GM23338 (cell line): Measurements from ENCODE around the gene ATR. TPM values are rescaled to one million over a fixed set of nuclear protein-coding genes. Genes with fewer than 3 reads are reported as not detected.

Source experiments
- ATAC-seq: fragments of 200-7000 bp; cut with Tn5 transposase; 3 replicates; pipeline ENCODE4 v1.9.1; 2020
- DNase-seq: peaks from one replicate; pipeline ENCODE4 v3.0.0-alpha.2; 2015; ENCODE audit warnings: low spot score
- H2AFZ ChIP-seq: fragments of 200-600 bp; sonication (generic); 2 replicates; pipeline ENCODE4 v1.8.0; 2016; ENCODE audit warnings: antibody characterized with exemption, mild to moderate bottlenecking, moderate library complexity
- H3F3A ChIP-seq: fragments of 200-600 bp; sonication (generic); replicated peaks from 2 replicates; pipeline ENCODE4 v1.8.0; 2017; ENCODE audit warnings: antibody characterized with exemption, mixed run types, low read depth
- H3K27ac ChIP-seq: fragments of 200-600 bp; sonication (generic); 2 replicates; pipeline ENCODE4 v1.6.1; 2016; ENCODE audit warnings: low read depth
- H3K27me3 ChIP-seq: fragments of 200-600 bp; sonication (generic); 2 replicates; pipeline ENCODE4 v1.8.0; 2016; ENCODE audit warnings: mild to moderate bottlenecking, mixed run types, moderate library complexity; ENCODE audit not compliant: insufficient read depth
- H3K36me3 ChIP-seq: fragments of 200-600 bp; sonication (generic); 2 replicates; pipeline ENCODE4 v1.8.0; 2016; ENCODE audit warnings: mild to moderate bottlenecking; ENCODE audit not compliant: insufficient read depth
- H3K4me1 ChIP-seq: fragments of 200-600 bp; sonication (generic); 2 replicates; pipeline ENCODE4 v1.8.0; 2016; ENCODE audit warnings: mild to moderate bottlenecking, moderate library complexity; ENCODE audit not compliant: insufficient read depth
- H3K4me2 ChIP-seq: fragments of 200-600 bp; sonication (generic); 2 replicates; pipeline ENCODE4 v1.7.1; 2017; ENCODE audit warnings: mixed run types
- H3K4me3 ChIP-seq: fragments of 200-600 bp; sonication (generic); 2 replicates; pipeline ENCODE4 v1.6.1; 2016; ENCODE audit warnings: mixed run types
- H3K79me2 ChIP-seq: fragments of 200-600 bp; sonication (generic); replicated peaks from 2 replicates; pipeline ENCODE4 v1.8.0; 2017; ENCODE audit warnings: mild to moderate bottlenecking; ENCODE audit not compliant: insufficient read depth
- H3K9me2 ChIP-seq: fragments of 200-600 bp; sonication (generic); 2 replicates; pipeline ENCODE4 v1.8.0; 2017; ENCODE audit not compliant: insufficient read depth
- H4K20me1 ChIP-seq: fragments of 200-600 bp; sonication (generic); replicated peaks from 2 replicates; pipeline ENCODE4 v1.8.0; 2017; ENCODE audit warnings: mild to moderate bottlenecking; ENCODE audit not compliant: insufficient read depth
- H3K27ac Mint-ChIP-seq: 2 replicates; pipeline ENCODE4 v1.8.0; 2020; ENCODE audit warnings: inconsistent platforms, mild to moderate bottlenecking, moderate library complexity, mixed read lengths
- H3K27me3 Mint-ChIP-seq: 3 replicates; pipeline ENCODE4 v1.8.0; 2022; ENCODE audit warnings: low read depth, mild to moderate bottlenecking, moderate library complexity, mixed read lengths, inconsistent platforms; ENCODE audit not compliant: insufficient read depth, poor library complexity
- H3K36me3 Mint-ChIP-seq: 3 replicates; pipeline ENCODE4 v1.8.0; 2021; ENCODE audit warnings: low read depth, mild to moderate bottlenecking, inconsistent platforms, moderate library complexity, mixed read lengths
- H3K4me1 Mint-ChIP-seq: 3 replicates; pipeline ENCODE4 v1.8.0; 2020; ENCODE audit warnings: mild to moderate bottlenecking, inconsistent platforms, mixed read lengths
- H3K4me3 Mint-ChIP-seq: 3 replicates; pipeline ENCODE4 v1.8.0; 2021; ENCODE audit warnings: moderate library complexity, mild to moderate bottlenecking, inconsistent platforms, mixed read lengths
- H3K9me3 Mint-ChIP-seq: 3 replicates; pipeline ENCODE4 v1.8.0; 2020; ENCODE audit warnings: moderate library complexity, mild to moderate bottlenecking, inconsistent platforms, mixed read lengths
- CREB1 ChIP-seq: fragments of 250-450 bp; sonication (Bioruptor Pico); IDR thresholded peaks from 2 replicates; pipeline ENCODE4 v1.5.0; 2020; ENCODE audit warnings: low read depth, mild to moderate bottlenecking, moderate library complexity
- CTCF ChIP-seq, 2 experiments: fragments of 200-600 bp in 1 of 2; sonication (generic) in 1 of 2; conservative IDR thresholded peaks; 2 replicates each; pipeline versions ENCODE4 v1.5.1 to v1.6.1; 2016 to 2017; ENCODE audit warnings: antibody characterized with exemption in 2 of 2, low read depth in 2 of 2, mild to moderate bottlenecking in 2 of 2, moderate library complexity in 1 of 2
- EZH2 ChIP-seq: fragments of 200-600 bp; sonication (generic); IDR thresholded peaks from one replicate; pipeline ENCODE4 v1.8.0; 2017; ENCODE audit warnings: antibody characterized with exemption, mild to moderate bottlenecking, low read depth; ENCODE audit not compliant: unreplicated experiment
- EZH2phosphoT487 ChIP-seq: fragments of 200-600 bp; sonication (generic); IDR thresholded peaks from one replicate; pipeline ENCODE4 v1.8.1; 2018; ENCODE audit warnings: antibody characterized with exemption; ENCODE audit not compliant: unreplicated experiment
- JUNB ChIP-seq: IDR thresholded peaks from one replicate; pipeline ENCODE4 v1.6.1; 2016; ENCODE audit warnings: antibody characterized with exemption; ENCODE audit not compliant: unreplicated experiment
- NANOG ChIP-seq: IDR thresholded peaks from 2 replicates; pipeline ENCODE4 v1.6.1; 2016; ENCODE audit warnings: antibody characterized with exemption, borderline replicate concordance
- POLR2AphosphoS5 ChIP-seq: IDR thresholded peaks from 2 replicates; pipeline ENCODE4 v1.6.1; 2016; ENCODE audit warnings: antibody characterized with exemption, low read depth
- STAT1 ChIP-seq: IDR thresholded peaks from one replicate; pipeline ENCODE4 v1.6.1; 2016; ENCODE audit warnings: antibody characterized with exemption; ENCODE audit not compliant: unreplicated experiment
- ZNF114 ChIP-seq: fragments of 250-450 bp; sonication (Bioruptor Pico); IDR thresholded peaks from 2 replicates; pipeline ENCODE4 v1.5.0; 2020; ENCODE audit warnings: mild to moderate bottlenecking, moderate library complexity
- ZNF331 ChIP-seq: fragments of 250-450 bp; sonication (Bioruptor Pico); IDR thresholded peaks from 2 replicates; pipeline ENCODE4 v1.5.0; 2020; ENCODE audit warnings: low read depth, mild to moderate bottlenecking, moderate library complexity
- ZNF462 ChIP-seq: fragments of 250-450 bp; sonication (Bioruptor Pico); IDR thresholded peaks from 2 replicates; pipeline ENCODE4 v1.5.0; 2020; ENCODE audit warnings: mild to moderate bottlenecking, moderate library complexity
- polyA plus RNA-seq: library from polyadenylated mRNA; unstranded; fragments of >200 nt; fragmentation: Nextera tagmentation; extraction: Ambion mirVana; gene quantifications from 2 replicates; pipeline ENCODE4 v1.2.1, GENCODE V29; 2016
- total RNA-seq: library from RNA; depleted of rRNA; stranded (reverse); fragments of >200 nt; shearing (Covaris generic); gene quantifications from 2 replicates; pipeline ENCODE4 v1.2.3, GENCODE V29; 2014
- TF ChIP-seq, protein P1 (sequence below): IDR thresholded peaks from 2 replicates; pipeline ENCODE4 v1.6.1; 2016; ENCODE audit warnings: antibody characterized with exemption
- TF ChIP-seq, protein P2 (sequence below): IDR thresholded peaks from one replicate; pipeline ENCODE4 v1.6.1; 2018; ENCODE audit warnings: antibody characterized with exemption; ENCODE audit not compliant: unreplicated experiment

The ATR gene
- total and polyA plus RNA-seq, 2 experiments from 2014 or later: 29.7 to 39.1 TPM

DNA sequence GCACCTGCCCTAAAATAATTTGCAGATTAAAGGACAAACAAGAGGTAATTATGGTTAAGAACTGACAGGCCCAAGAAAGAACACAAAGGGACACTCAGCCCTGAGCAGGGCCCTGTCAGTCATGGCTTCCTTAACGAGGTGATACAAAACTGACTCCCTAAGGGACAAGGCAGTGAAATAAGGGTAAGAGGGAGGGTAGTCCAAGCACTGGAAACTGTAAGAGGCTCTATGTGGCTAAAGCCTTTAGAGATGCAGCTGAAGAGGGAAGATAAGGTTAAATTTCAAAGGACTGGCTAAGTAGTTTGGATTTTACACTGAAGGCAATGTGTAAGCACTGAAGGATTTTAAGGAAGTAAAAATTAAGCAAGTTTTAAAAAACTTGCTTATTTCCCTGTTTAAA lies 3.9 kb downstream of the ATR start:
- H3K79me2 ChIP-seq: peaks cover 63% of the 10 kb centered on the region
- H3K36me3 ChIP-seq: no peaks in the 10 kb centered on the region
- H3K27me3 ChIP-seq: no peaks in the 10 kb centered on the region
- H3K4me3 ChIP-seq: no peak overlapping the region
- H3K4me3 Mint-ChIP-seq: no peak overlapping the region
- H3K36me3 Mint-ChIP-seq: peaks cover 13% of the 10 kb centered on the region
- DNase-seq (no peak), ATAC-seq (no peak)
- no peak overlapping the region for H2AFZ ChIP-seq
- no peak for TF ChIP-seq STAT1
- TF ChIP-seq, protein P1, sequence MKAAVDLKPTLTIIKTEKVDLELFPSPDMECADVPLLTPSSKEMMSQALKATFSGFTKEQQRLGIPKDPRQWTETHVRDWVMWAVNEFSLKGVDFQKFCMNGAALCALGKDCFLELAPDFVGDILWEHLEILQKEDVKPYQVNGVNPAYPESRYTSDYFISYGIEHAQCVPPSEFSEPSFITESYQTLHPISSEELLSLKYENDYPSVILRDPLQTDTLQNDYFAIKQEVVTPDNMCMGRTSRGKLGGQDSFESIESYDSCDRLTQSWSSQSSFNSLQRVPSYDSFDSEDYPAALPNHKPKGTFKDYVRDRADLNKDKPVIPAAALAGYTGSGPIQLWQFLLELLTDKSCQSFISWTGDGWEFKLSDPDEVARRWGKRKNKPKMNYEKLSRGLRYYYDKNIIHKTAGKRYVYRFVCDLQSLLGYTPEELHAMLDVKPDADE: no peak
- TF ChIP-seq EZH2: no peak
- no peak for TF ChIP-seq ZNF114
- no peak for TF ChIP-seq ZNF462 (CRISPR knock-in tag)
- no peak for TF ChIP-seq ZNF331 (CRISPR knock-in tag)
- TF ChIP-seq JUNB: no peak
- TF ChIP-seq POLR2AphosphoS5: no peak
- TF ChIP-seq NANOG: no peak
- TF ChIP-seq CTCF (conservative IDR thresholded peaks at IDR 0.05; ENCODE audit: low read depth in 2 of 2): no peak
- no peak for TF ChIP-seq EZH2phosphoT487
- no peak for TF ChIP-seq CREB1 (CRISPR knock-in tag)
- TF ChIP-seq, protein P2, sequence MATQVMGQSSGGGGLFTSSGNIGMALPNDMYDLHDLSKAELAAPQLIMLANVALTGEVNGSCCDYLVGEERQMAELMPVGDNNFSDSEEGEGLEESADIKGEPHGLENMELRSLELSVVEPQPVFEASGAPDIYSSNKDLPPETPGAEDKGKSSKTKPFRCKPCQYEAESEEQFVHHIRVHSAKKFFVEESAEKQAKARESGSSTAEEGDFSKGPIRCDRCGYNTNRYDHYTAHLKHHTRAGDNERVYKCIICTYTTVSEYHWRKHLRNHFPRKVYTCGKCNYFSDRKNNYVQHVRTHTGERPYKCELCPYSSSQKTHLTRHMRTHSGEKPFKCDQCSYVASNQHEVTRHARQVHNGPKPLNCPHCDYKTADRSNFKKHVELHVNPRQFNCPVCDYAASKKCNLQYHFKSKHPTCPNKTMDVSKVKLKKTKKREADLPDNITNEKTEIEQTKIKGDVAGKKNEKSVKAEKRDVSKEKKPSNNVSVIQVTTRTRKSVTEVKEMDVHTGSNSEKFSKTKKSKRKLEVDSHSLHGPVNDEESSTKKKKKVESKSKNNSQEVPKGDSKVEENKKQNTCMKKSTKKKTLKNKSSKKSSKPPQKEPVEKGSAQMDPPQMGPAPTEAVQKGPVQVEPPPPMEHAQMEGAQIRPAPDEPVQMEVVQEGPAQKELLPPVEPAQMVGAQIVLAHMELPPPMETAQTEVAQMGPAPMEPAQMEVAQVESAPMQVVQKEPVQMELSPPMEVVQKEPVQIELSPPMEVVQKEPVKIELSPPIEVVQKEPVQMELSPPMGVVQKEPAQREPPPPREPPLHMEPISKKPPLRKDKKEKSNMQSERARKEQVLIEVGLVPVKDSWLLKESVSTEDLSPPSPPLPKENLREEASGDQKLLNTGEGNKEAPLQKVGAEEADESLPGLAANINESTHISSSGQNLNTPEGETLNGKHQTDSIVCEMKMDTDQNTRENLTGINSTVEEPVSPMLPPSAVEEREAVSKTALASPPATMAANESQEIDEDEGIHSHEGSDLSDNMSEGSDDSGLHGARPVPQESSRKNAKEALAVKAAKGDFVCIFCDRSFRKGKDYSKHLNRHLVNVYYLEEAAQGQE: no peak
- no peak overlapping the region for H3K27ac Mint-ChIP-seq
- no peaks in the 10 kb centered on the region; the same call in 1 of the 2 replicates for H3F3A ChIP-seq
- no peak overlapping the region for H3K4me2 ChIP-seq
- no peaks in the 10 kb centered on the region; the same call in 1 of the 2 replicates for H4K20me1 ChIP-seq
- no peaks in the 10 kb centered on the region for H3K9me2 ChIP-seq
- no peaks in the 10 kb centered on the region for H3K9me3 Mint-ChIP-seq
- peaks cover 11% of the 10 kb centered on the region for H3K4me1 ChIP-seq
- no peak overlapping the region; the same call in 1 of the 2 replicates for H3K27ac ChIP-seq
- H3K27me3 Mint-ChIP-seq: peaks cover 3% of the 10 kb centered on the region
- peaks cover 29% of the 10 kb centered on the region for H3K4me1 Mint-ChIP-seq
